GM12892 (cell line): Measurements from ENCODE around the gene FOSL2.

Source experiments
- POLR2A ChIP-seq: IDR thresholded peaks from 2 replicates; pipeline ENCODE4 v1.6.1; 2011; ENCODE audit warnings: low read depth, low read length, control low read depth
- TAF1 ChIP-seq: IDR thresholded peaks from 2 replicates; pipeline ENCODE4 v1.6.1; 2011; ENCODE audit warnings: low read depth, mild to moderate bottlenecking, control low read depth, low read length, borderline replicate concordance

GRCh38 chr2:28373854-28374253, 18.8 kb upstream of the FOSL2 start:
- no peak for TF ChIP-seq POLR2A
- no peak for TF ChIP-seq TAF1
